ENCODE measurements around the gene ERBB4. TPM values are rescaled to one million over a fixed set of nuclear protein-coding genes. Genes with fewer than 3 reads are reported as not detected.

Gene ERBB4
- total RNA-seq, 1 donor from 2014 or later, result not detected

GRCh38 chr2:211514049-211514448, 1024.6 kb downstream of the ERBB4 start:
- H3K27me3 Mint-ChIP-seq (ENCODE audit: insufficient read depth), result no peaks in the 10 kb centered on the region
- no peak for DNase-seq (ENCODE audit: low spot score)
- intact Hi-C loops (cut with micrococcal nuclease), result no loop called here
- H3K4me3 Mint-ChIP-seq, result no peak overlapping the region
- H3K4me1 Mint-ChIP-seq (ENCODE audit: low read depth), result no peaks in the 10 kb centered on the region
- H3K27ac Mint-ChIP-seq, result no peak overlapping the region
- H3K9me3 Mint-ChIP-seq, result no peaks in the 10 kb centered on the region
- H3K36me3 Mint-ChIP-seq (ENCODE audit: low read depth), result no peaks in the 10 kb centered on the region

DNA sequence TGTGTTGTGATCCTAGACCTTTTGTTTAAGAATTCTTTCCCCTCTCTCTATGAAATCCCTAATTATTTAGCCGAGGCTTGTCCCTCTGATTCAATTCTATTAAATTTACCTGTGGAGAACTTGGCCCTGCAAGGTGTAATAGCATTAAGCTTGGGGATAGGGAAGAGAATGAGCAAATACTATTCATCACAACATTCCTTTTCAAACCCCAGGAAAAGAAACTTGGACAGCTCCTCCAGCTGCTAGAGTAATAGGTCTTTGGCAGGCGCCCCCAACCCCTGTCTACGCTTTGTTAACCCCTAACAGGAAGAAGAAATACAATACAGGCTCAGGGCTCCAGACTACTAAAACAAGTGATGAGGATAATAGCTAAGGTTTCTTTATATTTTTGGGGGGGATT, 1025.2 kb downstream of the ERBB4 start:
- no peak for DNase-seq (ENCODE audit: low spot score)
- intact Hi-C loops (cut with micrococcal nuclease), result no loop called here
- H3K27me3 Mint-ChIP-seq (ENCODE audit: insufficient read depth), result no peaks in the 10 kb centered on the region
- H3K27ac Mint-ChIP-seq, result no peak overlapping the region
- no peaks in the 10 kb centered on the region for H3K9me3 Mint-ChIP-seq
- no peaks in the 10 kb centered on the region for H3K36me3 Mint-ChIP-seq (ENCODE audit: low read depth)
- H3K4me3 Mint-ChIP-seq, result no peak overlapping the region
- H3K4me1 Mint-ChIP-seq (ENCODE audit: low read depth), result no peaks in the 10 kb centered on the region

DNA sequence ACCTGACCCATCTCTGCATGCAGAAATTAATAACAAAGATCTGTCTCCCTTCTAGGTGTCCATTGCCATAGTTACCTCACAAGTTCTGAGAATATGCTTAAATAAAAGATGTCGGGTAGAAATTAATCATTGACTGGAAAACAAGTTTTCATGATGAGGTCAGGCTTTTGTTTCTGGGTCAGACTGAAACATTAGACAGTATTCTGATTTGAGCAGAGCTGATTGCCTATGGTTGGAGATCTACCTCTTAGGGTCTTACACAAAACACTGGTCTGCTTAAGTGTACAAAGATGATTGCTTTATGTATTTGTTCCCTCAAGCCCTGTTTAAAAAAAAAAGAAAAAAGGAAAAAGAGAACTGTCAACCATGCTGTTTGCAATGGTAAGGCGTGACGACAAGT, 1025.8 kb downstream of the ERBB4 start:
- DNase-seq (ENCODE audit: low spot score), result no peak
- H3K9me3 Mint-ChIP-seq, result no peaks in the 10 kb centered on the region
- no peak overlapping the region for H3K27ac Mint-ChIP-seq
- no peaks in the 10 kb centered on the region for H3K27me3 Mint-ChIP-seq (ENCODE audit: insufficient read depth)
- no peak overlapping the region for H3K4me3 Mint-ChIP-seq
- H3K4me1 Mint-ChIP-seq (ENCODE audit: low read depth), result no peaks in the 10 kb centered on the region
- no peaks in the 10 kb centered on the region for H3K36me3 Mint-ChIP-seq (ENCODE audit: low read depth)
- intact Hi-C loops (cut with micrococcal nuclease), result no loop called here

GRCh38 chr2:211503856-211504255, 1034.7 kb downstream of the ERBB4 start:
- H3K27ac Mint-ChIP-seq, result no peak overlapping the region
- no peaks in the 10 kb centered on the region for H3K36me3 Mint-ChIP-seq (ENCODE audit: low read depth)
- intact Hi-C loops (cut with micrococcal nuclease), result no loop called here
- no peak overlapping the region for H3K4me3 Mint-ChIP-seq
- H3K27me3 Mint-ChIP-seq (ENCODE audit: insufficient read depth), result no peaks in the 10 kb centered on the region
- no peaks in the 10 kb centered on the region for H3K9me3 Mint-ChIP-seq
- DNase-seq (ENCODE audit: low spot score), result no peak
- no peaks in the 10 kb centered on the region for H3K4me1 Mint-ChIP-seq (ENCODE audit: low read depth)

- no peak for DNase-seq (ENCODE audit: low spot score)
- H3K4me3 Mint-ChIP-seq, result no peak overlapping the region
- intact Hi-C loops (cut with micrococcal nuclease), result no loop called here
These were observed 1035.4 kb downstream of the ERBB4 start for GRCh38 chr2:211503198-211503597.

DNA sequence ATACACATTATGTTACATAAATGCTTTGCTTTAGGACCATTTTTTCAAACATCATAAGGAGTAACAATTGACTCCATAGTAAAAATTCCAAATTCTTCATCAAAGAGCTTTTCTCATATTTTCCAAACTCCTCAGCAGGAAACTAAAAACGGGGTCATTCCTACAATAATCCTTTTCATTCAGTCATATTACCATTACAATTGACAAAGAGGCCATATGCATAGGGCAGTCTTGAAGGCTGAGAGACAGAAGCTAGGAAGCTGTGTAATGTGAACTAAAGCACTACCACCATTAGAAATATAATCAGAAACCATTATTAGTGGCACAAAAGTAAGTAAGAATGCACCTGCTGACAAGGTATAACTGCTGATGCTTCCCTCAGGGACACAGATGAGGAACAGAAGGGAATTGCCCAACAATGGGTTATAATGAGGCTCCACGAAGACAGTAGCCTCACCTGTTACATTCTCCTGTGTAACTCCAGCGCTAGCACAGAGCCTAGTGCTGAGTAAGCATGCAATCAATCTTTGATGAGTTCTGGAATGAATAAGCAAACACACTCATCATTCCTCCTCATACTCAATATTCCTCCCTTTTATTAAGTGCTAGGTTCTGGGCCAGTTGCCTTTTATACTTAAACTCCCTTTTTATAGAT, 1039.9 kb downstream of the ERBB4 start:
- H3K4me1 Mint-ChIP-seq (ENCODE audit: low read depth), result no peaks in the 10 kb centered on the region
- no peak overlapping the region for H3K27ac Mint-ChIP-seq
- H3K36me3 Mint-ChIP-seq (ENCODE audit: low read depth), result no peaks in the 10 kb centered on the region
- no peaks in the 10 kb centered on the region for H3K27me3 Mint-ChIP-seq (ENCODE audit: insufficient read depth)
- intact Hi-C loops (cut with micrococcal nuclease), result no loop called here
- H3K9me3 Mint-ChIP-seq, result no peaks in the 10 kb centered on the region
- no peak for DNase-seq (ENCODE audit: low spot score)
- no peak overlapping the region for H3K4me3 Mint-ChIP-seq

More at GRCh38 chr2:211503198-211503597, 1035.4 kb downstream of the ERBB4 start:
- H3K27me3 Mint-ChIP-seq (ENCODE audit: insufficient read depth), result no peaks in the 10 kb centered on the region
- no peaks in the 10 kb centered on the region for H3K4me1 Mint-ChIP-seq (ENCODE audit: low read depth)
- no peaks in the 10 kb centered on the region for H3K36me3 Mint-ChIP-seq (ENCODE audit: low read depth)
- H3K27ac Mint-ChIP-seq, result no peak overlapping the region
- H3K9me3 Mint-ChIP-seq, result no peaks in the 10 kb centered on the region

DNA sequence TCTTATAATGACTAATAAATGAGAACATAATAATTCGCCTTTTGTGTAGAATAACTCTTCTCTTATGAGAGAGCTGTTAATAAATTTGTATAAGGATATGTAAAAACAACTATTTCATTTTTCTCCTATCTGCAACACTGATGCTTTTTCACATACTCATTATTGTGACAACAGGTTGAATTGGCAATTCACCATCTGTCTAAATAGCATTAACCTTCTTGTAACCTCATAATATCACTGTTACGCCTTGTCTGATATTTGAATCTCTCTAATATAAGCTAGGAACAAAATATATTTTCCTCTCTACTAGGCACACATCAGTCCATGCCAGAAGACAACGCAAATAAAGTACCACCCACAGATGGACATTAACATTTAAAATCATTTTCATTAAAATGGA, 1043.3 kb downstream of the ERBB4 start:
- no peaks in the 10 kb centered on the region for H3K4me1 Mint-ChIP-seq (ENCODE audit: low read depth)
- no peaks in the 10 kb centered on the region for H3K9me3 Mint-ChIP-seq
- H3K4me3 Mint-ChIP-seq, result no peak overlapping the region
- no peak overlapping the region for H3K27ac Mint-ChIP-seq
- H3K27me3 Mint-ChIP-seq (ENCODE audit: insufficient read depth), result no peaks in the 10 kb centered on the region
- no peaks in the 10 kb centered on the region for H3K36me3 Mint-ChIP-seq (ENCODE audit: low read depth)
- DNase-seq (ENCODE audit: low spot score), result no peak
- intact Hi-C loops (cut with micrococcal nuclease), result no loop called here

- no peak for DNase-seq (ENCODE audit: low spot score)
- Mint-ChIP-seq H3K9me3 (no peaks in the 10 kb centered on the region), H3K36me3 (ENCODE audit: low read depth) (no peaks in the 10 kb centered on the region), H3K27ac (no peak overlapping the region), H3K4me3 (no peak overlapping the region), H3K27me3 (ENCODE audit: insufficient read depth) (no peaks in the 10 kb centered on the region), H3K4me1 (ENCODE audit: low read depth) (no peaks in the 10 kb centered on the region)
- intact Hi-C loops (cut with micrococcal nuclease), result no loop called here
These were observed 1044.1 kb downstream of the ERBB4 start for GRCh38 chr2:211494536-211494935.

GRCh38 chr2:211494085-211494484, 1044.5 kb downstream of the ERBB4 start:
- intact Hi-C loops (cut with micrococcal nuclease), result no loop called here
- no peaks in the 10 kb centered on the region for H3K36me3 Mint-ChIP-seq (ENCODE audit: low read depth)
- H3K27me3 Mint-ChIP-seq (ENCODE audit: insufficient read depth), result no peaks in the 10 kb centered on the region
- no peak for DNase-seq (ENCODE audit: low spot score)
- H3K4me3 Mint-ChIP-seq, result no peak overlapping the region
- H3K4me1 Mint-ChIP-seq (ENCODE audit: low read depth), result no peaks in the 10 kb centered on the region
- H3K9me3 Mint-ChIP-seq, result no peaks in the 10 kb centered on the region
- H3K27ac Mint-ChIP-seq, result no peak overlapping the region

GRCh38 chr2:211487733-211488132, 1050.9 kb downstream of the ERBB4 start:
- no peaks in the 10 kb centered on the region for H3K9me3 Mint-ChIP-seq

GRCh38 chr2:211479536-211480150, 1059.0 kb downstream of the ERBB4 start:
- no peak overlapping the region for H3K27ac Mint-ChIP-seq
- no peak for DNase-seq (ENCODE audit: low spot score)
- H3K4me1 Mint-ChIP-seq (ENCODE audit: low read depth), result no peaks in the 10 kb centered on the region
- H3K36me3 Mint-ChIP-seq (ENCODE audit: low read depth), result no peaks in the 10 kb centered on the region
- intact Hi-C loops (cut with micrococcal nuclease), result no loop called here
- no peaks in the 10 kb centered on the region for H3K27me3 Mint-ChIP-seq (ENCODE audit: insufficient read depth)
- no peaks in the 10 kb centered on the region for H3K9me3 Mint-ChIP-seq
- H3K4me3 Mint-ChIP-seq, result no peak overlapping the region

More at GRCh38 chr2:211487733-211488132, 1050.9 kb downstream of the ERBB4 start:
- no peak for DNase-seq (ENCODE audit: low spot score)
- intact Hi-C loops (cut with micrococcal nuclease), result no loop called here
- Mint-ChIP-seq H3K36me3 (ENCODE audit: low read depth) (no peaks in the 10 kb centered on the region), H3K4me1 (ENCODE audit: low read depth) (no peaks in the 10 kb centered on the region), H3K27me3 (ENCODE audit: insufficient read depth) (no peaks in the 10 kb centered on the region), H3K4me3 (no peak overlapping the region), H3K27ac (no peak overlapping the region)

DNA sequence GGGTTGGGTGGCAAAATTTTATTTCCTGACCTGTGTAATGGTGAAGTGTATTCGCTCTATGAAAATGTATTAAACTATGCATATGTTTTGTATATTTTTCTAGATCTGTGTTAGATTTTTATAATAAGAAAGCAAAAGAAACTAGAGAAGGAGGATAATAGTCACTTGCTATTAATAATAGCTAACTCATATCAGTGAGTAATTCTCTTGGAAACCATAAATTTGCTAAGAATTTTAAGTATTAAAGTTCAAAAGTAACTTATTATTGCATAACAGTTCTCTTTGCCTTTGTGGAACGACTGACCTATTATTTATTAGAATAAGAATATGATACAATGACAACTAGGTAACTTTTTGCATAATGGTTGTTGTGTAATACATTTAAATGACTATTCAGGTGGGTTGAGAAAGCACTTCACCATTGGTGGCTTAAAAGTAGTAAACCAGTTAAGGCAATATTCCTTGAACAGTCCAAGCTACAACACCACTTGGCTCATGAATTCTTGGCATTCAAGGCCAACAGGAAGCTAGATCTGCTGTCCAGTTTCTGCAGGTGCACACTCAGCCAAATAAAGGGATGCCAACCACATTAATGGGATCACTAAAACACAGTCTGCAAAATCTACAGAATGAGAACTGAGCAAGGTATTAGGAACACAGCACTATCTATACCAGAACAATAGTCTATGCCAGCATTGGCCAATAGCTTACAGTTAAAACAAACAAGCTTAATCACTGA, 1060.9 kb downstream of the ERBB4 start:
- DNase-seq (ENCODE audit: low spot score), result no peak
- Mint-ChIP-seq H3K9me3 (no peaks in the 10 kb centered on the region), H3K27ac (no peak overlapping the region), H3K36me3 (ENCODE audit: low read depth) (no peaks in the 10 kb centered on the region), H3K27me3 (ENCODE audit: insufficient read depth) (no peaks in the 10 kb centered on the region), H3K4me1 (ENCODE audit: low read depth) (no peaks in the 10 kb centered on the region), H3K4me3 (no peak overlapping the region)
- intact Hi-C loops (cut with micrococcal nuclease), result no loop called here

DNA sequence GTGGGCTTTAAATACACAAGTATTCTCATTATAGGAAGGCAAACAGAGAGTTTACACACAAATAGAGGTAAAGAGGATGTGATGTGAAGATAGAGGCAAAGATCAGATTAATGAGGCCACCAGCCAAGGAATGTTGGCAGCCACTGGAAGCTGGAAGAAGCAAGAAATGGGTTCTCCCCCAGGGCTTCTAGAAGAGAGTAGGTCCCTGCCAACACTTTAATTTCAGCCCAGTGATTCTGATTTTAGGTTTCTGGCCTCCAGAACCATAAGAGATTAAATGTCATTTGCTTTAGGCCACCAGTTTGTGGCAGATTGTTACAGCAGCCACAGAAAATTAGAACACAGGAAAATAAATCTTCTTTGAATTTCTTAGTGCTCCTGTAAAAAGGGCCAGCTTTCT, 1065.5 kb downstream of the ERBB4 start:
- H3K27ac Mint-ChIP-seq, result no peak overlapping the region
- intact Hi-C loops (cut with micrococcal nuclease), result no loop called here
- no peaks in the 10 kb centered on the region for H3K27me3 Mint-ChIP-seq (ENCODE audit: insufficient read depth)
- no peak overlapping the region for H3K4me3 Mint-ChIP-seq
- DNase-seq (ENCODE audit: low spot score), result no peak
- H3K36me3 Mint-ChIP-seq (ENCODE audit: low read depth), result no peaks in the 10 kb centered on the region
- no peaks in the 10 kb centered on the region for H3K4me1 Mint-ChIP-seq (ENCODE audit: low read depth)
- H3K9me3 Mint-ChIP-seq, result no peaks in the 10 kb centered on the region

All from activated T-helper 1 cell treated with anti-CD3 and anti-CD28 coated beads, Interleukin-12 subunit alpha, Interleukin-12 subunit beta, Interleukin-2, Interleukin-4 antibody, amounts not matched to agents 30 ng/mL and 10 ng/mL and 1 ng/mL, durations not matched to agents 14 hours and 24 hours and 36 hours (primary cell).